HepG2 (cell line): Measurements from ENCODE around the gene GRB7. TPM values are rescaled to one million over a fixed set of nuclear protein-coding genes. Genes with fewer than 3 reads are reported as not detected.

Source experiments
- ATAC-seq: fragments of 200-7000 bp; cut with Tn5 transposase; 3 replicates; pipeline ENCODE4 v1.9.1; 2020; ENCODE audit warnings: mild to moderate bottlenecking, moderate library complexity
- BruUV-seq: library from RNA; stranded (reverse); fragments of 400-500 nt; replicated peaks from 2 replicates; lab custom pipeline; 2021; lab: Mats Ljungman, UMichigan
- CTCF ChIA-PET: fragments of 300-600 bp; formaldehyde crosslinking; extraction: SDS; loops from one replicate; lab custom pipeline; 2021; ENCODE audit warnings: low total read pairs, inconsistent platforms, low intra/inter-chr PET ratio; lab: Yijun Ruan, JAX
- POLR2A ChIA-PET: fragments of 350-600 bp; sonication (Branson Sonifier 250); formaldehyde crosslinking; loops from one replicate; lab custom pipeline; 2020; ENCODE audit warnings: antibody characterized with exemption, inconsistent platforms; lab: Yijun Ruan, JAX
- DNase-seq: peaks from one replicate; pipeline ENCODE4 v3.0.0-alpha.2; 2015; ENCODE audit warnings: low spot score
- FAIRE-seq: peaks from 3 replicates; lab custom pipeline; 2011; peaks lifted over from hg19 to GRCh38; lab: Jason Lieb, UNC
- H2AFZ ChIP-seq: one replicate; pipeline ENCODE4 v1.6.1; 2011; ENCODE audit warnings: low read length, inconsistent platforms
- H3K27ac ChIP-seq: fragments of 300-600 bp; 3 replicates; pipeline ENCODE4 v1.8.0; 2011; ENCODE audit warnings: mixed run types, mild to moderate bottlenecking, mixed read lengths, low read length, inconsistent platforms; ENCODE audit not compliant: insufficient read depth; ENCODE audit errors: extremely low read length
- H3K27me3 ChIP-seq, 2 experiments: fragments of 200-600 bp in 1 of 2; 2 replicates in 1 of 2; 3 replicates in 1 of 2; pipeline versions ENCODE4 v1.6.0 to v1.8.0; 2011; ENCODE audit warnings: low read length in 2 of 2, mild to moderate bottlenecking in 2 of 2, moderate library complexity in 2 of 2, inconsistent platforms in 1 of 2; ENCODE audit not compliant: insufficient read depth in 2 of 2, control insufficient read depth in 1 of 2
- H3K36me3 ChIP-seq, 2 experiments: fragments of 200-600 bp in 1 of 2; replicated peaks in 1 of 2; 2 replicates in 1 of 2; 3 replicates in 1 of 2; pipeline versions ENCODE4 v1.5.1 to v1.8.0; 2011; ENCODE audit warnings: low read length in 2 of 2, inconsistent platforms in 1 of 2; ENCODE audit not compliant: insufficient read depth in 2 of 2, control insufficient read depth in 1 of 2
- H3K4me1 ChIP-seq: 2 replicates; pipeline ENCODE4 v1.5.1; 2012; ENCODE audit warnings: low read length, inconsistent platforms; ENCODE audit not compliant: insufficient read depth
- H3K4me2 ChIP-seq: 2 replicates; pipeline ENCODE4 v1.6.0; 2011; ENCODE audit warnings: low read depth, low read length, inconsistent platforms
- H3K4me3 ChIP-seq, 3 experiments: fragments of 200-600 bp in 1 of 3; sonication (generic), shearing (Covaris generic) in 1 of 3; replicated peaks in 1 of 3; 2 replicates each; pipeline ENCODE4 v1.5.1; 2011 to 2016; ENCODE audit warnings: low read length in 3 of 3, inconsistent platforms in 2 of 3, low read depth in 2 of 3, mild to moderate bottlenecking in 2 of 3, control low read depth in 1 of 3, mixed read lengths in 1 of 3; ENCODE audit not compliant: insufficient read depth in 1 of 3
- H3K79me2 ChIP-seq: one replicate; pipeline ENCODE4 v1.6.1; 2011; ENCODE audit warnings: low read length, inconsistent platforms; ENCODE audit not compliant: insufficient read depth
- H3K9ac ChIP-seq: 2 replicates; pipeline ENCODE4 v1.6.0; 2011; ENCODE audit warnings: mild to moderate bottlenecking, low read depth, low read length, inconsistent platforms; ENCODE audit not compliant: insufficient read depth
- H3K9me3 ChIP-seq: 2 replicates; pipeline ENCODE4 v1.5.1; 2012; ENCODE audit warnings: mild to moderate bottlenecking, low read length
- H4K20me1 ChIP-seq: 2 replicates; pipeline ENCODE4 v1.6.0; 2011; ENCODE audit warnings: inconsistent platforms, mild to moderate bottlenecking, low read length, moderate library complexity; ENCODE audit not compliant: insufficient read depth
- REST ChIP-seq, 2 experiments: IDR thresholded peaks; 2 replicates each; pipeline ENCODE4 v1.6.1; 2011 to 2012; ENCODE audit warnings: low read length in 2 of 2, borderline replicate concordance in 1 of 2, low read depth in 1 of 2, mild to moderate bottlenecking in 1 of 2, moderate library complexity in 1 of 2
- ZFP36L1 ChIP-seq: sonication (generic); formaldehyde crosslinking; IDR thresholded peaks from 2 replicates; pipeline ENCODE4 v1.8.0; 2022; ENCODE audit warnings: mild to moderate bottlenecking, missing genetic modification reagents, moderate library complexity
- ZNF205 ChIP-seq: IDR thresholded peaks from 2 replicates; pipeline ENCODE4 v1.6.1; 2018; ENCODE audit warnings: missing biosample characterization, missing genetic modification reagents
- ZNF260 ChIP-seq: sonication (generic); formaldehyde crosslinking; IDR thresholded peaks from 2 replicates; pipeline ENCODE4 v1.4.0; 2020; ENCODE audit warnings: missing genetic modification reagents, low read depth, mild to moderate bottlenecking, borderline replicate concordance
- ZNF276 ChIP-seq: sonication (generic); formaldehyde crosslinking; IDR thresholded peaks from 2 replicates; pipeline ENCODE4 v1.4.0; 2020; ENCODE audit warnings: mild to moderate bottlenecking, low read depth, missing genetic modification reagents
- ZNF572 ChIP-seq: sonication (generic); formaldehyde crosslinking; IDR thresholded peaks from 2 replicates; pipeline ENCODE4 v1.5.1; 2020; ENCODE audit warnings: mild to moderate bottlenecking, missing genetic modification reagents
- ZNF761 ChIP-seq: sonication (generic); formaldehyde crosslinking; conservative IDR thresholded peaks from 2 replicates; pipeline ENCODE4 v1.4.0; 2020; ENCODE audit warnings: mild to moderate bottlenecking, missing genetic modification reagents
- ZNF782 ChIP-seq: sonication (generic); formaldehyde crosslinking; IDR thresholded peaks from 2 replicates; pipeline ENCODE4 v1.4.0; 2020; ENCODE audit warnings: missing genetic modification reagents, mild to moderate bottlenecking, borderline replicate concordance
- ZNF800 ChIP-seq: sonication (generic); formaldehyde crosslinking; IDR thresholded peaks from 2 replicates; pipeline ENCODE4 v1.4.0; 2020; ENCODE audit warnings: missing genetic modification reagents
- WGBS: methylation state at CpG from one replicate; pipeline ENCODE4 v1.1.6; 2017; ENCODE audit warnings: low lambda C conversion rate; 5-methylcytosine and 5-hydroxymethylcytosine counted together
- in situ Hi-C: cut with HindIII; loops from 2 replicates; pipeline ENCODE4 v1.10.0; 2017; ENCODE audit warnings: low pct_unique_long_range_greater_than_20kb; ENCODE audit not compliant: extremely low pct_ligation_motif_present
- intact Hi-C: fragments of 100-400 bp; cut with micrococcal nuclease; formaldehyde crosslinking; loops from one replicate; pipeline ENCODE4 v1.10.0; 2022; ENCODE audit not compliant: unreplicated experiment
- polyA plus RNA-seq, 8 experiments: library from polyadenylated mRNA; depleted of rRNA in 3 of 8; stranded (reverse) in 7 of 8; unstranded in 1 of 8; fragments of >200 nt; fragmentation: Illumina TruSeq in 4 of 8; extraction: Trizol in 4 of 8; gene quantifications; 2 replicates each; pipeline versions ENCODE4 v1.2.1 to v1.2.3, GENCODE V29; 2011 to 2016; ENCODE audit warnings: low read depth in 4 of 8, missing spikeins in 1 of 8, mixed read lengths in 1 of 8; ENCODE audit not compliant: insufficient read depth in 1 of 8
- total RNA-seq, 5 experiments: library from RNA; depleted of rRNA; stranded (reverse); fragments of >200 nt; fragmentation: Illumina TruSeq; extraction: Trizol; gene quantifications; 2 replicates each; pipeline ENCODE4 v1.2.3, GENCODE V29; 2016; ENCODE audit warnings: low read depth in 1 of 5
- TF ChIP-seq, protein P1 (sequence below): sonication (generic); formaldehyde crosslinking; IDR thresholded peaks from 2 replicates; pipeline ENCODE4 v1.4.0; 2020; ENCODE audit warnings: missing genetic modification reagents
- TF ChIP-seq, protein P2 (sequence below): sonication (generic); formaldehyde crosslinking; IDR thresholded peaks from 2 replicates; pipeline ENCODE4 v1.5.1; 2020; ENCODE audit warnings: mild to moderate bottlenecking, moderate library complexity, missing genetic modification reagents

GRB7 gene
- total and polyA plus RNA-seq, 2 of the 13 experiments (the other 11 are each of a cell fraction or from before 2014, with no cell fraction given), result 60.2 to 77.7 TPM

- Histone ChIP-seq H3K4me1 (no peaks in the 10 kb centered on the region), H3K9ac (no peak overlapping the region), H3K27me3 (peaks cover 0 to 19% of the 10 kb centered on the region in 2 experiments; a peak in 3 of 5 replicates), H3K36me3 (no peaks in the 10 kb centered on the region), H3K4me3 (no peak overlapping the region), H3K79me2 (no peaks in the 10 kb centered on the region), H2AFZ (no peak overlapping the region), H4K20me1 (no peaks in the 10 kb centered on the region), H3K27ac (no peak overlapping the region), H3K9me3 (no peaks in the 10 kb centered on the region), H3K4me2 (no peak overlapping the region)
- DNase-seq, result no peak
- no peak for FAIRE-seq
- ChIA-PET POLR2A (no interaction called here), CTCF (no interaction called here)
- ATAC-seq, result no peak
- no TSS peak for BruUV-seq
- intact Hi-C loops, result no loop called here
- 2% methylated on average over 2 of the region's 2 CpGs for WGBS
- in situ Hi-C loops, result no loop called here
- no peak for TF ChIP-seq ZNF572 (CRISPR knock-in tag)
- TF ChIP-seq ZNF276, result no peak
- no peak for TF ChIP-seq ZNF761 (CRISPR knock-in tag)
- TF ChIP-seq ZNF205 (CRISPR knock-in tag), result no peak
- TF ChIP-seq, protein P1, sequence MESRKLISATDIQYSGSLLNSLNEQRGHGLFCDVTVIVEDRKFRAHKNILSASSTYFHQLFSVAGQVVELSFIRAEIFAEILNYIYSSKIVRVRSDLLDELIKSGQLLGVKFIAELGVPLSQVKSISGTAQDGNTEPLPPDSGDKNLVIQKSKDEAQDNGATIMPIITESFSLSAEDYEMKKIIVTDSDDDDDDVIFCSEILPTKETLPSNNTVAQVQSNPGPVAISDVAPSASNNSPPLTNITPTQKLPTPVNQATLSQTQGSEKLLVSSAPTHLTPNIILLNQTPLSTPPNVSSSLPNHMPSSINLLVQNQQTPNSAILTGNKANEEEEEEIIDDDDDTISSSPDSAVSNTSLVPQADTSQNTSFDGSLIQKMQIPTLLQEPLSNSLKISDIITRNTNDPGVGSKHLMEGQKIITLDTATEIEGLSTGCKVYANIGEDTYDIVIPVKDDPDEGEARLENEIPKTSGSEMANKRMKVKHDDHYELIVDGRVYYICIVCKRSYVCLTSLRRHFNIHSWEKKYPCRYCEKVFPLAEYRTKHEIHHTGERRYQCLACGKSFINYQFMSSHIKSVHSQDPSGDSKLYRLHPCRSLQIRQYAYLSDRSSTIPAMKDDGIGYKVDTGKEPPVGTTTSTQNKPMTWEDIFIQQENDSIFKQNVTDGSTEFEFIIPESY, result no peak
- TF ChIP-seq ZNF782, result no peak
- TF ChIP-seq ZNF260 (CRISPR knock-in tag), result no peak
- TF ChIP-seq REST (IDR thresholded peaks at IDR 0.05; ENCODE audit: borderline replicate concordance in 1 of 2, low read depth in 1 of 2, low read length in 2 of 2), result no peak
- TF ChIP-seq, protein P2, sequence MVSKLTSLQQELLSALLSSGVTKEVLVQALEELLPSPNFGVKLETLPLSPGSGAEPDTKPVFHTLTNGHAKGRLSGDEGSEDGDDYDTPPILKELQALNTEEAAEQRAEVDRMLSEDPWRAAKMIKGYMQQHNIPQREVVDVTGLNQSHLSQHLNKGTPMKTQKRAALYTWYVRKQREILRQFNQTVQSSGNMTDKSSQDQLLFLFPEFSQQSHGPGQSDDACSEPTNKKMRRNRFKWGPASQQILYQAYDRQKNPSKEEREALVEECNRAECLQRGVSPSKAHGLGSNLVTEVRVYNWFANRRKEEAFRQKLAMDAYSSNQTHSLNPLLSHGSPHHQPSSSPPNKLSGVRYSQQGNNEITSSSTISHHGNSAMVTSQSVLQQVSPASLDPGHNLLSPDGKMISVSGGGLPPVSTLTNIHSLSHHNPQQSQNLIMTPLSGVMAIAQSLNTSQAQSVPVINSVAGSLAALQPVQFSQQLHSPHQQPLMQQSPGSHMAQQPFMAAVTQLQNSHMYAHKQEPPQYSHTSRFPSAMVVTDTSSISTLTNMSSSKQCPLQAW (CRISPR knock-in tag), result no peak
- TF ChIP-seq ZFP36L1, result no peak
- TF ChIP-seq ZNF800 (CRISPR knock-in tag), result no peak
These were observed 44.1 kb downstream of the GRB7 start for GRCh38 chr17:39781861-39782213.
